Hepatocyte (in vitro differentiated cells): Measurements from ENCODE around the gene ZBTB25. TPM values are rescaled to one million over a fixed set of nuclear protein-coding genes. Genes with fewer than 3 reads are reported as not detected.

Source experiments
- DNase-seq: peaks from one replicate; pipeline ENCODE4 v3.0.0-alpha.2; 2016; ENCODE audit warnings: low spot score
- H2AFZ ChIP-seq: fragments of 200-600 bp; sonication (generic); 2 replicates; pipeline ENCODE4 v1.6.0; 2016; ENCODE audit warnings: antibody characterized with exemption, mild to moderate bottlenecking
- H3K27ac ChIP-seq: fragments of 200-600 bp; sonication (generic); 2 replicates; pipeline ENCODE4 v1.5.1; 2016; ENCODE audit warnings: mild to moderate bottlenecking
- H3K27me3 ChIP-seq: fragments of 200-600 bp; sonication (generic); 2 replicates; pipeline ENCODE4 v1.6.1; 2016
- H3K36me3 ChIP-seq: fragments of 200-600 bp; sonication (generic); replicated peaks from 2 replicates; pipeline ENCODE4 v1.5.1; 2016; ENCODE audit warnings: low read depth; ENCODE audit not compliant: insufficient read depth
- H3K4me1 ChIP-seq: fragments of 200-600 bp; sonication (generic); 2 replicates; pipeline ENCODE4 v1.5.1; 2016; ENCODE audit warnings: mild to moderate bottlenecking, moderate library complexity; ENCODE audit not compliant: insufficient read depth
- H3K4me2 ChIP-seq: fragments of 200-600 bp; sonication (generic); 2 replicates; pipeline ENCODE4 v1.6.0; 2016
- H3K4me3 ChIP-seq: fragments of 200-600 bp; sonication (generic); 2 replicates; pipeline ENCODE4 v1.5.1; 2016; ENCODE audit warnings: mild to moderate bottlenecking
- H3K79me2 ChIP-seq: fragments of 200-600 bp; sonication (generic); 2 replicates; pipeline ENCODE4 v1.6.0; 2017; ENCODE audit warnings: mild to moderate bottlenecking
- H3K9me2 ChIP-seq: fragments of 200-600 bp; sonication (generic); replicated peaks from 2 replicates; pipeline ENCODE4 v1.6.0; 2017; ENCODE audit warnings: mild to moderate bottlenecking; ENCODE audit not compliant: insufficient read depth
- H3K9me3 ChIP-seq: fragments of 200-600 bp; sonication (generic); 2 replicates; pipeline ENCODE4 v1.5.1; 2016; ENCODE audit warnings: low read depth, mild to moderate bottlenecking
- H4K20me1 ChIP-seq: fragments of 200-600 bp; sonication (generic); 2 replicates; pipeline ENCODE4 v1.6.0; 2016; ENCODE audit warnings: mild to moderate bottlenecking; ENCODE audit not compliant: insufficient read depth, poor library complexity, severe bottlenecking
- CTCF ChIP-seq: fragments of 200-600 bp; sonication (generic); IDR thresholded peaks from 2 replicates; pipeline ENCODE4 v1.5.1; 2016; ENCODE audit warnings: antibody characterized with exemption, mild to moderate bottlenecking; ENCODE audit not compliant: poor library complexity
- EZH2 ChIP-seq: fragments of 200-600 bp; sonication (generic); IDR thresholded peaks from 2 replicates; pipeline ENCODE4 v1.6.1; 2016; ENCODE audit warnings: antibody characterized with exemption, mild to moderate bottlenecking, borderline replicate concordance
- EZH2phosphoT487 ChIP-seq: fragments of 200-600 bp; sonication (generic); IDR thresholded peaks from one replicate; pipeline ENCODE4 v1.6.1; 2018; ENCODE audit warnings: antibody characterized with exemption, mild to moderate bottlenecking, low read depth, moderate library complexity; ENCODE audit not compliant: unreplicated experiment, severe bottlenecking
- WGBS: methylation state at CpG from one replicate; pipeline ENCODE4 v1.1.6; 2016; ENCODE audit warnings: low lambda C conversion rate; ENCODE audit errors: missing lambda C conversion rate; 5-methylcytosine and 5-hydroxymethylcytosine counted together
- polyA plus RNA-seq: library from polyadenylated mRNA; unstranded; fragments of >200 nt; fragmentation: Nextera tagmentation; extraction: Ambion mirVana; gene quantifications from 2 replicates; pipeline ENCODE4 v1.2.1, GENCODE V29; 2016
- small RNA-seq: library from RNA; depleted of rRNA; stranded (forward); fragments of <200 nt; gene quantifications from one replicate; pipeline ENCODE3, GENCODE V24; 2014
- total RNA-seq: library from RNA; depleted of rRNA; stranded (reverse); fragments of >200 nt; gene quantifications from 2 replicates; pipeline ENCODE4 v1.2.3, GENCODE V29; 2014

ZBTB25 gene
- total and polyA plus RNA-seq, 2 experiments from 2014 or later, result 7.0 to 8.4 TPM

GRCh38 chr14:64400829-64401459 is 102.7 kb downstream of the ZBTB25 start:
- H3K79me2 ChIP-seq, result peaks cover 20% of the 10 kb centered on the region
- WGBS, result 92% methylated on average over 6 of the region's 6 CpGs
- H4K20me1 ChIP-seq, result no peaks in the 10 kb centered on the region
- no peak overlapping the region for H3K4me2 ChIP-seq
- no peaks in the 10 kb centered on the region for H3K9me3 ChIP-seq
- no peaks in the 10 kb centered on the region for H3K4me1 ChIP-seq
- H3K36me3 ChIP-seq, result no peaks in the 10 kb centered on the region
- H3K9me2 ChIP-seq, result no peaks in the 10 kb centered on the region
- H3K27me3 ChIP-seq, result no peaks in the 10 kb centered on the region
- DNase-seq, result no peak
- H3K4me3 ChIP-seq, result no peak overlapping the region
- H3K27ac ChIP-seq, result no peak overlapping the region
- H2AFZ ChIP-seq, result no peak overlapping the region
- TF ChIP-seq EZH2phosphoT487, result no peak
- no peak for TF ChIP-seq CTCF
- no peak for TF ChIP-seq EZH2

Small RNA genes lying within 50 kb of the gene (small RNA-seq; reads per million reads assigned to genes)
- not detected for gene AL049869.4

Other genes with a start within 250 kb of the ZBTB25 start
- gene ESR2, start 209.5 kb downstream of the ZBTB25 start, total RNA-seq, result 0.28 and 1.00 TPM in 2 replicates
- 0.26 TPM in 1 of 2 replicates, not detected in the other for gene ESR2, start 209.5 kb downstream of the ZBTB25 start, polyA plus RNA-seq
- gene MTHFD1, start 115.5 kb downstream of the ZBTB25 start, total RNA-seq, result 19.5 and 29.5 TPM in 2 replicates
- gene MTHFD1, start 115.5 kb downstream of the ZBTB25 start, polyA plus RNA-seq, result 24.4 and 31.9 TPM in 2 replicates
- gene AKAP5, start 38.3 kb downstream of the ZBTB25 start, total RNA-seq, result 7.8 and 9.4 TPM in 2 replicates
- gene AKAP5, start 38.3 kb downstream of the ZBTB25 start, polyA plus RNA-seq, result 0.60 and 1.4 TPM in 2 replicates
- 60.4 and 65.3 TPM in 2 replicates for gene ZBTB1, start 932 bp upstream of the ZBTB25 start, total RNA-seq
- 23.6 and 30.3 TPM in 2 replicates for gene ZBTB1, start 932 bp upstream of the ZBTB25 start, polyA plus RNA-seq
- 0.93 and 3.3 TPM in 2 replicates for gene HSPA2, start 36.9 kb upstream of the ZBTB25 start, total RNA-seq
- gene HSPA2, start 36.9 kb upstream of the ZBTB25 start, polyA plus RNA-seq, result 2.9 and 5.0 TPM in 2 replicates
- gene PPP1R36, start 46.1 kb upstream of the ZBTB25 start, total RNA-seq, result 0.20 and 0.23 TPM in 2 replicates
- gene PPP1R36, start 46.1 kb upstream of the ZBTB25 start, polyA plus RNA-seq, result 0.11 TPM in 1 of 2 replicates, not detected in the other
- 41.8 and 54.2 TPM in 2 replicates for gene PLEKHG3, start 200.6 kb upstream of the ZBTB25 start, total RNA-seq
- gene PLEKHG3, start 200.6 kb upstream of the ZBTB25 start, polyA plus RNA-seq, result 37.1 and 42.7 TPM in 2 replicates